Mesendoderm (in vitro differentiated cells): ENCODE data around the gene BACH2.
"Not testable (repeated sequence)": the region's sequence is repeated elsewhere in the genome, so short reads cannot be mapped to it uniquely, and the experiment has no call there.

Source experiments
- DNase-seq: peaks from one replicate; pipeline ENCODE4 v3.0.0; 2013
- H2AK5ac ChIP-seq: 2 replicates; pipeline ENCODE4 v1.6.1; 2013; ENCODE audit warnings: low read length, inconsistent platforms
- H2BK120ac ChIP-seq: 2 replicates; pipeline ENCODE4 v1.6.1; 2013; ENCODE audit warnings: low read depth, mild to moderate bottlenecking, low read length, moderate library complexity, mixed read lengths
- H2BK15ac ChIP-seq: replicated peaks from 2 replicates; pipeline ENCODE4 v1.6.1; 2013; ENCODE audit warnings: low read depth, mild to moderate bottlenecking, moderate library complexity
- H2BK5ac ChIP-seq: 2 replicates; pipeline ENCODE4 v1.6.1; 2013; ENCODE audit warnings: low read length, inconsistent platforms
- H3K18ac ChIP-seq: 2 replicates; pipeline ENCODE4 v1.6.1; 2013; ENCODE audit warnings: mild to moderate bottlenecking, low read length, mixed read lengths
- H3K23ac ChIP-seq: one replicate; pipeline ENCODE4 v1.6.1; 2013; ENCODE audit warnings: low read length
- H3K27ac ChIP-seq: 2 replicates; pipeline ENCODE4 v1.5.1; 2013; ENCODE audit warnings: low read depth, mild to moderate bottlenecking, inconsistent platforms, low read length, moderate library complexity
- H3K27me3 ChIP-seq: 2 replicates; pipeline ENCODE4 v1.6.1; 2013; ENCODE audit warnings: low read length, control low read depth, mild to moderate bottlenecking, inconsistent platforms; ENCODE audit not compliant: insufficient read depth, poor library complexity
- H3K36me3 ChIP-seq: 2 replicates; pipeline ENCODE4 v1.6.1; 2013; ENCODE audit warnings: low read length, inconsistent platforms; ENCODE audit not compliant: control insufficient read depth, insufficient read depth
- H3K4ac ChIP-seq: one replicate; pipeline ENCODE4 v1.6.1; 2013; ENCODE audit warnings: low read depth, mild to moderate bottlenecking, low read length, moderate library complexity
- H3K4me1 ChIP-seq: 2 replicates; pipeline ENCODE4 v1.6.1; 2013; ENCODE audit warnings: low read depth, low read length, inconsistent platforms; ENCODE audit not compliant: control insufficient read depth
- H3K4me2 ChIP-seq: 2 replicates; pipeline ENCODE4 v1.6.1; 2013; ENCODE audit warnings: low read length
- H3K4me3 ChIP-seq: 2 replicates; pipeline ENCODE4 v1.5.1; 2013; ENCODE audit warnings: mild to moderate bottlenecking, low read length
- H3K56ac ChIP-seq: one replicate; pipeline ENCODE4 v1.6.1; 2013; ENCODE audit warnings: low read length
- H3K79me1 ChIP-seq: 2 replicates; pipeline ENCODE4 v1.6.1; 2013; ENCODE audit warnings: low read length, inconsistent platforms
- H3K79me2 ChIP-seq: 2 replicates; pipeline ENCODE4 v1.6.1; 2013; ENCODE audit warnings: mild to moderate bottlenecking, low read length; ENCODE audit not compliant: control insufficient read depth, insufficient read depth
- H3K9ac ChIP-seq: 2 replicates; pipeline ENCODE4 v1.6.1; 2013; ENCODE audit warnings: low read length, inconsistent platforms
- H4K5ac ChIP-seq: one replicate; pipeline ENCODE4 v1.6.1; 2013; ENCODE audit warnings: low read length
- H4K8ac ChIP-seq: one replicate; pipeline ENCODE4 v1.6.1; 2013; ENCODE audit warnings: low read depth, mild to moderate bottlenecking, control low read depth, low read length, moderate library complexity
- WGBS: extraction: QIAGEN DNeasy Blood & Tissue Kit; methylation state at CpG from one replicate; pipeline ENCODE4 v1.1.7; 2013; ENCODE audit warnings: low lambda C conversion rate, missing lambda C conversion rate; ENCODE audit not compliant: insufficient coverage; ENCODE audit errors: extremely low coverage; 5-methylcytosine and 5-hydroxymethylcytosine counted together

BACH2 gene

GRCh38 chr6:90166155-90166924, 130.3 kb downstream of the BACH2 start:
- not testable (repeated sequence) for H3K23ac ChIP-seq, H3K56ac ChIP-seq, H2AK5ac ChIP-seq, H3K9ac ChIP-seq, H4K5ac ChIP-seq, H3K36me3 ChIP-seq, H2BK120ac ChIP-seq, DNase-seq, H3K4ac ChIP-seq, H2BK5ac ChIP-seq, H3K79me1 ChIP-seq, H3K79me2 ChIP-seq, H3K27me3 ChIP-seq, H4K8ac ChIP-seq, H3K4me3 ChIP-seq, H3K18ac ChIP-seq, H3K4me2 ChIP-seq, H3K4me1 ChIP-seq, H3K27ac ChIP-seq, H2BK15ac ChIP-seq
- WGBS, result no CpG with 5 or more reads among the region's 7 CpGs

DNA sequence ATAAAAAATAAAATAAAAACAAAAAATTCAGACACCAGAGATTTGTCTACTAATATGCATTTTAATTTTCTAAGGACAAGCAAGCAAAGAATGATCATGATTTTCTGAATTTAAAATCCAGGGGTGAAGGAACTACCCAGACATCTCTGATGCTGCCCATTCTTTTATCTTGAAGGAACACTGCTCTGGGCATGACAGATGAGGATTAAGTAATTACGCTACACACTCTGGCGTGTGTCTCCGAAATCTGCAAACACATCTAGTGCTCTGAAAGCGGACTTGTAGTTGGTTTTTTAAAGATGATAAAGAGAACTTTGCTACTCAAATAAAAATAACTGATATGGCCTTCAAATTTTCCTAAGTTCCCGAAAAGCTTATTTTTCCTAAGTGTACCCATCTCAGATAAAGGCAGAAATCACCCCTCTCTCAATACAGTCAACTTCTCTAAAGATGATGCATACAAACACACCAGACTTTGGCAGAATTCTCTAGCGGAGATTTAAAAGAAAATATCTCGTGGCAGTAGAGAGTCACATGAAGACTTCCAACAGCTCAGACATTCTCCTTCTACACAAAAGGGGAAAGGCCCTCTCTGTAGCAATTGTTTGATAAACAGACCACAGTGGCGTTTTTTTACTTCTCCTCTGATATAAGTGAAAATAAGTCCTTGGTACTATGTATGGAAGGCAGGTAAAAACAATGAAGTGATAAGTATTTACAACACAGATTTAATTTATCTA, 133.8 kb downstream of the BACH2 start:
- Histone ChIP-seq H3K4ac (no peak overlapping the region), H3K4me3 (no peak overlapping the region), H4K5ac (no peak overlapping the region), H3K18ac (no peak overlapping the region), H4K8ac (no peak overlapping the region), H3K9ac (no peak overlapping the region), H2BK120ac (no peak overlapping the region), H2AK5ac (no peak overlapping the region), H3K56ac (no peak overlapping the region), H3K79me1 (no peaks in the 10 kb centered on the region), H2BK5ac (no peak overlapping the region), H3K27ac (no peak overlapping the region), H3K23ac (no peak overlapping the region), H3K79me2 (no peaks in the 10 kb centered on the region), H3K4me2 (no peak overlapping the region), H3K36me3 (no peaks in the 10 kb centered on the region), H3K4me1 (no peaks in the 10 kb centered on the region), H2BK15ac (no peak overlapping the region), H3K27me3 (no peaks in the 10 kb centered on the region)
- WGBS, result no CpG with 5 or more reads among the region's 8 CpGs
- no peak for DNase-seq

DNA sequence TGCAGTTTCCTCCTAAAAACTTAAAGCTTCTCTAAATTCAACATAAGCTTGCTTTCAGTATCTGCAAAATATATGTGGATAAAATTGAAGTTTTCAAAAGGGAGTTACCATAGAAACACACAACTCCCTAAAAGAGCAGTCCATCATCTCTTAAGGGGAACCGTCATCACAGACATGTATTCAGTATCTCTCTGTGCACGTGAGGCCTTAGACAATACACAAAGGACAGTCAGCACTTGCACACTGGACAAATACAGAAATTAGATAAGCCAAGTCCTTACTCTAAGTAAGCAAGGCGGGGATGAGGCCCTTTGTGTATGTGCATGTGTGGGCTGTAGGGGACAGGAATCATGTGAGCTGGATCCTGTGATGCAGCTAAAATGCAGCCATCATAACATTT, 136.6 kb downstream of the BACH2 start:
- Histone ChIP-seq H2BK120ac (no peak overlapping the region), H4K5ac (no peak overlapping the region), H3K36me3 (no peaks in the 10 kb centered on the region), H3K4me1 (no peaks in the 10 kb centered on the region), H3K9ac (no peak overlapping the region), H3K23ac (no peak overlapping the region), H3K27ac (no peak overlapping the region), H3K27me3 (no peaks in the 10 kb centered on the region), H3K56ac (no peak overlapping the region), H4K8ac (no peak overlapping the region), H3K18ac (no peak overlapping the region), H2AK5ac (no peak overlapping the region), H3K4ac (no peak overlapping the region), H3K4me2 (no peak overlapping the region), H3K79me1 (no peaks in the 10 kb centered on the region), H3K4me3 (no peak overlapping the region), H3K79me2 (no peaks in the 10 kb centered on the region), H2BK5ac (no peak overlapping the region), H2BK15ac (no peak overlapping the region)
- no CpG with 5 or more reads among the region's 3 CpGs for WGBS
- no peak for DNase-seq

GRCh38 chr6:90159452-90159851, 137.2 kb downstream of the BACH2 start:
- no peak overlapping the region for H4K5ac ChIP-seq
- H3K79me2 ChIP-seq, result no peaks in the 10 kb centered on the region
- no peak for DNase-seq
- no peak overlapping the region for H3K4me3 ChIP-seq
- H3K27ac ChIP-seq, result no peak overlapping the region
- no peak overlapping the region for H4K8ac ChIP-seq
- no peak overlapping the region for H3K4ac ChIP-seq
- WGBS, result no CpG with 5 or more reads among the region's 2 CpGs
- H3K79me1 ChIP-seq, result no peaks in the 10 kb centered on the region
- H3K4me2 ChIP-seq, result no peak overlapping the region
- no peak overlapping the region for H3K9ac ChIP-seq
- no peak overlapping the region for H3K56ac ChIP-seq
- no peak overlapping the region for H2BK15ac ChIP-seq
- H2BK5ac ChIP-seq, result no peak overlapping the region
- no peaks in the 10 kb centered on the region for H3K36me3 ChIP-seq
- no peak overlapping the region for H3K18ac ChIP-seq
- H3K27me3 ChIP-seq, result no peaks in the 10 kb centered on the region
- H2AK5ac ChIP-seq, result no peak overlapping the region
- H2BK120ac ChIP-seq, result no peak overlapping the region
- no peaks in the 10 kb centered on the region for H3K4me1 ChIP-seq
- H3K23ac ChIP-seq, result no peak overlapping the region

GRCh38 chr6:90158936-90159335, 137.7 kb downstream of the BACH2 start:
- no peak overlapping the region for H4K8ac ChIP-seq
- H3K18ac ChIP-seq, result no peak overlapping the region
- no peak overlapping the region for H3K4me2 ChIP-seq
- H2BK5ac ChIP-seq, result no peak overlapping the region
- H3K56ac ChIP-seq, result no peak overlapping the region
- no peak overlapping the region for H3K4ac ChIP-seq
- H3K4me1 ChIP-seq, result no peaks in the 10 kb centered on the region
- peak; percentile 22 for DNase-seq
- H3K9ac ChIP-seq, result no peak overlapping the region
- H3K79me1 ChIP-seq, result no peaks in the 10 kb centered on the region
- no peak overlapping the region for H3K23ac ChIP-seq
- H3K27ac ChIP-seq, result no peak overlapping the region
- WGBS, result no CpG with 5 or more reads among the region's 5 CpGs
- no peak overlapping the region for H4K5ac ChIP-seq
- no peak overlapping the region for H2BK120ac ChIP-seq
- no peaks in the 10 kb centered on the region for H3K36me3 ChIP-seq
- no peak overlapping the region for H2BK15ac ChIP-seq
- H3K4me3 ChIP-seq, result no peak overlapping the region
- H2AK5ac ChIP-seq, result no peak overlapping the region
- H3K79me2 ChIP-seq, result no peaks in the 10 kb centered on the region
- H3K27me3 ChIP-seq, result no peaks in the 10 kb centered on the region
